Stimulated activated CD4-positive, alpha-beta T cell treated with anti-CD3 and anti-CD28 coated beads, Interleukin-15, amount 100 ng/mL, for 48 hours (primary cell): Measurements from ENCODE around the gene CRACR2B.

Source experiments
- DNase-seq, 2 donors: peaks; one replicate each; pipeline ENCODE4 v3.0.0-alpha.2; 2020; ENCODE audit warnings: low read depth in 2 of 2

The CRACR2B gene

DNA sequence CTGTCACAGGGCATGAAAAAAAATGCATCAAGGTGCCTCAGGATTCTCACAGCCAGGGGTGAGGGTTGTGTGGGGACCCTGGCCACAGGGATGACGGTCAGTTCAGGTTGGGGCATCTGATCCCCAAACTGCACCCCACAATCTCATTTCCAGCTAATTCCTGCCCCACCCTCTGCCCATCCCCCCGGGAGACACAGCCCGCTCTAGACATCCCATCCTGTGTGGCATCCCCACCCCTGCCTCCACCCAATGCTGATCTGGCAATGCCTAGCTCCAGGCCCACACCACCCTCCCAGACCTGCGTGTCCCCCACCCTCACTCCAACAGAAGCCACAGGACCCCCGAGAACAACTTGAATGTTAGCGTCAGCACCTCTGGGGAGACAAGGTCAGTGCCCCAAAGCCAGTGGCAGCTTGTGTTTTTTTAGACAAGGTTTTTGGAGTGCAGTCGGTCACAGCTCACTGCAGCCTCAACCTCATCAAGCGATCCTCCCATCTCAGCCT, 40.2 kb downstream of the CRACR2B start:
- no peak for DNase-seq

DNA sequence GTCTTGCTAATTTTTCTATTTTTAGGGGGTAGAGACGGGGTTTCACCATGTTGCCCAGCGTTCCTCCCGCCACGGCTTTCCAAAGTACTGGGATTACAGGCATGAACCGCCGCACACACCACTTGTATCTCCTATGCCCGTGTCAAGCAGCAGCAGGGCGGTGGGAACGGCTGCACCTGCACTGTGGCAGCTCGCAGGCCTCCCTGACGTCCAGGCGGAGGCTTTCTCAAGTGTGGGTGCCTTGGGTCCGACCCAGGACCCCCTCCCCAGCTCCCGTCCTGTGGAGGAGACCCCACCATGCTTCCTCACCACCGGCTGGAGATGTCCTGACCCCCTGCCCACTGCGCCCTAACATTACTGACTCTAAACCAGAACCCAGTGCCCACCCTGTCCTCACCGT, 40.7 kb downstream of the CRACR2B start:
- no peak for DNase-seq

DNA sequence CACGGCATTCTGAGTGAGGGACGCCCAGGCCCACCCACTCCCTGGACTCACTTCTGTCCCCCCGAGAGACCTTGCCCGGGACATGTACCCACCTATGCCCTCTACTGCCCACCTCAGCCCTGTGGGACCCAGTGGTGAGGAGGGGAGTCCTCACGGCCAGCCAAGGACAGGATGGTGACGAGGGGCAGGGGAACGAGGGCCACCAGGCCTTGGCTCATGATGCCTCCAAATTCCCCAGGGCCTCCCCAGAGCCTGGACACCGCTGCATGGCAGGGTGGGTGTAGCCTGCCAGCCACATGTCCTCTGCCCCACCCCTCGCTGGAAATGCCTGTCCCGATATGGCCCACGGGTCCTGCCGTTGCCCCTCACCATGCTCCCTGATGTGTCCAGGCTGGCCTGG, 41.1 kb downstream of the CRACR2B start:
- DNase-seq = no peak

DNA sequence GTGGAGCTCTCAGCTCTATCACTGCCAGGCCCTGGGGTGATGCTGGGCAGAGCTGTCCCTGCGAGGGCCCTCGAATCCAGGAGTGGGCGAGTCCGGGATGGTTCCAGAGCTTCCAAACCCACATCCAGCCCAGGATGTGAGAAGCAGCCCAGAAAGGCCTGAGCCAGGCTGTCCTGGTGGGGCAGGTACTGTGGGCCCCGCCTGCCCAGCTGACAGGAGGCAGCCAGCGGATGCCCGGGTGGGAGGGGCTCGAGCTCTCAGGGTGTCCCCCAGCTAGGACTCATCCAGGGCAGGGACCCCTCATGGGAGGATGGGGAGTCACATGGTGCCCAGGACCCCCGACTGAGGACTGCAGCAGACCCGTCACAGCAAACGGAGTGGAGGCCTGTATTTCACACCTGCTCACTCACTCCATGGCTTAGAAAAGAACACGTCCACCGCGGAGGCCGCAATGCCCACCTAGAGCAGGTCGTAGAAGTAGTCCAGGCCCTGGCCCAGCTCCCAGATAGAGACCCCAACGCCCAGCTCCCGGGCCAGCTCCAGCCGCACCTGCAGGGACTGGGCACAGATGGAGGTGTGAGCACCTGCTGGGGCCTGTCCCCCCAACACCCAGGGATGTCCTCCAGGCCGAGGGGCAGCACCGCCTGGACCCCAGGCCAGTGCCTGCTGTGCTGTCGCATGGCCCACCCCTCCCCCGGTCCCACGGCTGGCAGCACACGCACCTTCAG, 41.8 kb downstream of the CRACR2B start:
- DNase-seq = no peak

DNA sequence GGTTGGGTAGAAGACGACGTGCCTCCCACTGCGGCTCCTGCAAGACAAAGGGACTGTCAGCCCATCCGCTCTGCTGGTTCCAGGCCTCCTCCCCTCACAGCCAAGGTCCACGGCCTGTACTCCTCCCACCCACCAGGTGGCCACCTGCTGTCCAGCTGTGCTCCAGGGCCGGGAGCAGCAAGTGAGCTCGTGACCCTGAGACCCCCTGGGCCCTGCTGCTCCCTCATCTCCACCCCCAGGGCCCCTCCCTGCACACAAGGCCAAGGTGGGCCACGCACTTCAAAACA, 42.4 kb downstream of the CRACR2B start:
- DNase-seq = no peak

DNA sequence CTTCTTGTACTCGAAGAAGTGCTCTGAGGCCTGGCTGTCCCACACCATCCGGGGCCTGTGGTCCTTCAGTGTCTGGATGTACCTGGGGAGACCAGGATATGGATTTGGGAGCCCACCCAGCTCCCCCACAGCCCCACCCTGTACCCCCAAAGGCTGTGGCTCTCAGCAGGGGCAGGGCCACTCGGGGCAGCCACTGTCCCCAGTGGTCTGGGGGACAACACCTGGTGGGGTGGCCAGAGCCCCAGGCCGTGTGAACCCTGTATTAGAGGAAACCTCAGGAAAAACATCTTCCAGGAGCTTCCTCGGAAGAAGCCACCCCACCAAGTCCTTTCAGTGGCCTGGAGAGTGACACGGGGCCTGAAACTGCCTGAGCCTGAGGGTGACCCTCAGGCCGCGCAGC, 42.7 kb downstream of the CRACR2B start:
- no peak for DNase-seq

DNA sequence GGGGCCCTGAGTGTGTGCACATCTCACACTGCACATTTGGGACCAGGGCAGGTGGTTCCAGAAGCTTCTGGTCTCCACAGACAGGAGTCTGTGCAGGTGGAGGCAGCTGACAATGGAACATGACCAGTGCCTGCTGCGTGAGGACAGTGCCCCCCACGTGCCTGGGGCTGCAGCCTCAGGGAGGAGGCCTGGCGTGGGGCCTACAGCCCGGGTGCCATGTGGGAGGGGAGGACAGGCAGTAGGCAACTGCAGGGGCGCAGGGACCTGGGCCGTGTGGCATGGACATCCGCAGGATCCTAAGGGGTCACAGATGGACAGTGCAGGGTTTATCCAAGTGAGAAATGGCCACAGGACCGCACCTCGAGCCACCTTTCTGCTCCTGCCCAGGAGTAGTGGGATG, 43.8 kb downstream of the CRACR2B start:
- no peak for DNase-seq

DNA sequence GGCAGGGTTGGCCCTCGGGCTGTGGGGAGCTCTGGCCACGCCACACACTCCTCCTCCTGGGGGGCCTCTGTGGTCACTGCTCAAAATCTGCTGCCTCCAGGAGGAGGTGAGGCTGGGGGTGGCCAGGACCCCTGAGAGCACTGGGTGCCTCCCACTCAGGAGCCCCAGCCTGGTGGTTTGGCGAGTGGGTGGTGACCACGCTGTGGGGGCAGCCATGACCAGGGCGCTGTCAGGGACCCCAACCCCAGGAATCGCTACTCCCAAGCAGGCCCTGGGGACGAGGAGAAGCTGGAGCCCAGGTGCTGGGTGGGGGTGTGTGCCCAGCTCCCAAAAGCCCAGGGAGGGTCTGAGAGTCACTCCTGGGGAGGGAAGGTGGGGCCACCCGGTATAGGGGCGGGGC, 45.1 kb downstream of the CRACR2B start:
- DNase-seq = no peak

DNA sequence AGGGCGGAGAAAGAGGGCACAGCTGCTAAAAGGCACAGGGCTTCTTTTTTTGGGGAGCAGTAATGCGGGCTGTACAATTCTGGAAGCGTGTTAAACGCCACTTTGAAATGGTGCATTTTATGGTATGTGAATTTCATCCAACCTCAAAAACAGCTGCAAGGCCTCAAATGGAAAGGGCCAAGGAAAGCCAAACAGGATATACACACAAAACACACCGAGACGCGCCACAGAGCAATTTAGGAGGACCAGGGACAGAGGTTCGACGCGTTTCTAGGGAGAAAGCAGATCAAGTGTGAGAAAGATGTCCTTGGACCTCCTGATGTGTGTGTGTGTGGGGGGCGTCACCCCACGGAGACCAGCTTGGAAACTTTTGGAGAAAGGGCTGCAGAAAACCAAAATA, 46.0 kb downstream of the CRACR2B start:
- DNase-seq = no peak

DNA sequence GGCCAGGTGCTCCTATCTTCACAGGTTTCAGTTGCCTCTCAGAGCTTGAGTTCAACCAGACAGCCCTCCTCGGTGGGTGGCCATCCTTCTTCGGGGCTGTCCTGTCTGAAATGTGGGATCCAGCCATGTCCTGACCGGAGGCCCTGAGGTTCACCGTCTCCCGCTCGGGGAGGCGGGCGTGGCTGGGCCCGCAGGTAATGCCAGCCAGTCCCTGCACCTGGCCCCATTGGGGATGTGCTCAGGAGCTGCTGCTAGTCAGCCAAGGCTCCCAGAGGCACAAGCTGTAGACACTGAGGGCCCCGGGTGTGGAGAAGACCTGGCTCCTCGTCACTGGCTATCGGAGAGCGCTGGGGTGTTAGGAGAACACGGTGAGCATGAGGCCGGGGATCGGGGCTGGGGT, 47.5 kb downstream of the CRACR2B start:
- no peak for DNase-seq

DNA sequence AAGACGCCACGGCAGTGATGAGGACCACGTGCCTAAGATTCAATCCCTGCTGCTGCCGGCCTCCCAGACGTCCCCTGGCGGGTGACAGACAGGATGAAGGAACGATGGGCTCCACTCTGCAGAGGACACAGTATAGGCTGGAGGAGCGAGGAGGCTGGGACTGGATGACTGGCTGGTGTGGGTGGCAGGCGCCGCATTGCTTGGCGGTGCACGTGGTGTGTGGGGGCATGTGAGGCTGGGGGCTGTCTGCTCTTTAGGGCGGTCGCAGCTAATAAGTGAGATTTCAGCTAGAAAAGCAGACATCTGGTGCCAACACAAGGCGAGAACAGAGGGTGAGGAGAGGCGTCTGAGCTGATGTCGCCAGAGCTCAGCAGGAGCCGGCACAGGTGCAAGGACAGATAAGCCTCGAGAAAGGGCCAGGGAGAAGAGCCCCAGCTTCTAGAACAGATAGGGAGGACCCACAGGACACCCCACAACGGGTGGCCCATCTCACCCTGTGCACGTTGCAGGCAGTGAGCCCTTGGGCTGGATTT, 48.1 kb downstream of the CRACR2B start:
- no peak for DNase-seq

DNA sequence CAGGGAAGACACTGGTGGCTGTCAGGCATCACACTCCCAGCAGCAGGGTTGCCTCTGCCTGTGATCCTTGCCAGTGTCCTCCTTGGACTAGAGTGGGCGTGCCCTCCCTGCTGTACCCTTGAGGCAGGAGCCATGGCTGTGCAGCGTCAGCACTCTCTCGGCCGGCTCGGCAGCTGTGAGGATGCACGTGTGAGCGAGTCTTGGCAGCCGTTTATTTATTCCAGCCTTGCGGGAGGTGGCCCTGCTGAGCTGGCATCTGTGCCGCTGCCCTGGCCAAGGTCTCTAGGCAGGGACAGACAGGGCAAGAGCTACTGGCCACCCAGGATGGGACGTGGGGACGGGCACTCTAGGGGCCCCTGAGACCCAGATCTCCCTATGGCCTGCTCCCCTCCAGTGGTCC, 48.8 kb downstream of the CRACR2B start:
- no peak for DNase-seq

DNA sequence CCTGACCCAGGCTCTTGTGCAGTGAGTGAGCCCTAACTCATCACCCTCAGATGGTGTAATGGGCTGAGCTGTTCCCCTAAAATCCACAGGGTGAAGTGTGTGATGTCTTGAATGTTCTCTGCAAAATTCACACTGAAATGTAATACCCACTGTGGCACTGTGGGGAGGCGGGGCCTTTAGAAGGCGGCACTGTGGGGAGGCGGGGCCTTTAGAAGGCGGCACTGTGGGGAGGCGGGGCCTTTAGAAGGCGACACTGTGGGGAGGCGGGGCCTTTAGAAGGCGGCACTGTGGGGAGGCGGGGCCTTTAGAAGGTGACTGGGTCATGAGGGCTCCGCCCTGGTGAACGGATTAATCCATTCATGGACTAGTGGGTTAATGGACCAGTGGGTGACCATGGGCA, 49.8 kb downstream of the CRACR2B start:
- peak; percentile 16 to 19 for DNase-seq

DNA sequence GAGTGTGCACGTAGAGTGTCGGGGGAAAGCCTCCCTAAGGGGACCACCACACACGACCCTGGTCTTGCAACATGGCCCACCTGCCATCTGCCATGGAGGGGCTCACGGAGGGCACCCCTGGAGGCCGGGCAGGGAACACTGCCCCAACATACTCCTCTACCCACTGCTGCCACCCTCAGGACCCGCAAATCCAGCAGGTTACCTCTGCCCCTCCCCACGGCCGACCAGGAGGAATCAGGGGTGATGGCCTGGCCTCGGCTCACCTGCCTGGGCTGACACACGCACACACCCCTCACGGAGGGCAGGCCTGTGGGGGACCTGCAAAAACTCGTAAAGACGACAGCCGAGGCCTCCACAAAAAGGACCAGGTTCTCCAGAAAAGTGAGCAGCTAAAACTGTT, 52.7 kb downstream of the CRACR2B start:
- DNase-seq = no peak
